Mammary epithelial cell (primary cell): Measurements from ENCODE around the gene OLFM1.

Experiments used
- EZH2 ChIP-seq: IDR thresholded peaks from 2 replicates; pipeline ENCODE4 v1.6.1; 2012; ENCODE audit warnings: low read length, inconsistent platforms, borderline replicate concordance
- TF ChIP-seq, protein P1 (sequence below), 2 donors: IDR thresholded peaks in 1 of 2; conservative IDR thresholded peaks in 1 of 2; 2 replicates each; pipeline ENCODE4 v1.5.1; 2011 to 2012; ENCODE audit warnings: inconsistent platforms in 2 of 2, low read length in 2 of 2, mild to moderate bottlenecking in 2 of 2, control low read depth in 1 of 2, low read depth in 1 of 2; ENCODE audit not compliant: insufficient read depth in 1 of 2; ENCODE audit errors: extremely low read depth in 1 of 2

DNA sequence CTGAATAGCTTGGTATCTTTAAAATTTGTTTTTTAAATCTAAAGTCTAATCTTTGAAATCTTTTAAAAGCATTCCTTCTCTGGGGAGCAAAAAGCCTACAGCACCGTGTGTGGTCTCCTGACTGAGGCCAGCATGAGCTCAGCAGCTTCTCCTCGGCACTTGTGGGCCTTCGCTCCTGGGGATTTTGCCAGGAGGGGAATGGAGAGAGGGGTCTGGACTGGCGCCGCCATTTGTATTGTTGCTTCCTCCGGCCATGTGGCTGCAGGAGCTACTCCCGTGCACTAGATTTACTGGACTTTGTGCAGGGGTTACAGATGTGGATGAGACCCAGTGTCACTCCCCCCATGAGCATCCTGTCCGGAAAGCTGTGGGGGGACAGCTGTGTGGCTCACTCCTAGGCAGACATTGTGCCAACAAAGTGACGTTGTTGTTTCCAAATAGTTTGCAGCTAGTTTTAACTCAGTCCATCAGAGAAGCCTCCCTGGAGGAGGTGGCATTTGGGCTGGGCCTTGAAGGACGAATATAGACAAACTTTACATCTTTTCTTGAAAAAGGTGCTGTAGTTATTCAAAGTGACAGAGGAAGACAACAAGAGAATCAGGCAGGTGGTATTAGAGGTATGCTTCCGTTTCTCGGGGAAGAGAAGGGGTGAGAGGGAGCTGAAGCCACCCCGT is 6.6 kb downstream of the OLFM1 start:
- TF ChIP-seq, protein P1, sequence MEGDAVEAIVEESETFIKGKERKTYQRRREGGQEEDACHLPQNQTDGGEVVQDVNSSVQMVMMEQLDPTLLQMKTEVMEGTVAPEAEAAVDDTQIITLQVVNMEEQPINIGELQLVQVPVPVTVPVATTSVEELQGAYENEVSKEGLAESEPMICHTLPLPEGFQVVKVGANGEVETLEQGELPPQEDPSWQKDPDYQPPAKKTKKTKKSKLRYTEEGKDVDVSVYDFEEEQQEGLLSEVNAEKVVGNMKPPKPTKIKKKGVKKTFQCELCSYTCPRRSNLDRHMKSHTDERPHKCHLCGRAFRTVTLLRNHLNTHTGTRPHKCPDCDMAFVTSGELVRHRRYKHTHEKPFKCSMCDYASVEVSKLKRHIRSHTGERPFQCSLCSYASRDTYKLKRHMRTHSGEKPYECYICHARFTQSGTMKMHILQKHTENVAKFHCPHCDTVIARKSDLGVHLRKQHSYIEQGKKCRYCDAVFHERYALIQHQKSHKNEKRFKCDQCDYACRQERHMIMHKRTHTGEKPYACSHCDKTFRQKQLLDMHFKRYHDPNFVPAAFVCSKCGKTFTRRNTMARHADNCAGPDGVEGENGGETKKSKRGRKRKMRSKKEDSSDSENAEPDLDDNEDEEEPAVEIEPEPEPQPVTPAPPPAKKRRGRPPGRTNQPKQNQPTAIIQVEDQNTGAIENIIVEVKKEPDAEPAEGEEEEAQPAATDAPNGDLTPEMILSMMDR (conservative IDR thresholded peaks at IDR 0.05 in 1 of 2, IDR thresholded peaks at IDR 0.05 in 1 of 2; ENCODE audit: extremely low read depth in 1 of 2, insufficient read depth in 1 of 2, low read depth in 1 of 2, low read length in 2 of 2) = no peak
- TF ChIP-seq EZH2 = no peak
